OCI-LY3 (cell line): Measurements from ENCODE around the gene XAGE3.
"Not testable (repeated sequence)": the region's sequence is repeated elsewhere in the genome, so short reads cannot be mapped to it uniquely, and the experiment has no call there.

Source experiments
- EZH2phosphoT487 ChIP-seq: fragments of 200-600 bp; shearing (Covaris generic); IDR thresholded peaks from 2 replicates; pipeline ENCODE4 v1.6.1; 2018; ENCODE audit warnings: antibody characterized with exemption, mixed run types, low read depth
- TF ChIP-seq, protein P1 (sequence below): fragments of 200-600, 300-600 bp; sonication (generic); IDR thresholded peaks from 2 replicates; pipeline ENCODE4 v1.5.1; 2014; ENCODE audit warnings: antibody characterized with exemption, low read length, low read depth

GRCh38 chrX:52896438-52896837 lies 28.6 kb upstream of the XAGE3 start:
- TF ChIP-seq, protein P1, sequence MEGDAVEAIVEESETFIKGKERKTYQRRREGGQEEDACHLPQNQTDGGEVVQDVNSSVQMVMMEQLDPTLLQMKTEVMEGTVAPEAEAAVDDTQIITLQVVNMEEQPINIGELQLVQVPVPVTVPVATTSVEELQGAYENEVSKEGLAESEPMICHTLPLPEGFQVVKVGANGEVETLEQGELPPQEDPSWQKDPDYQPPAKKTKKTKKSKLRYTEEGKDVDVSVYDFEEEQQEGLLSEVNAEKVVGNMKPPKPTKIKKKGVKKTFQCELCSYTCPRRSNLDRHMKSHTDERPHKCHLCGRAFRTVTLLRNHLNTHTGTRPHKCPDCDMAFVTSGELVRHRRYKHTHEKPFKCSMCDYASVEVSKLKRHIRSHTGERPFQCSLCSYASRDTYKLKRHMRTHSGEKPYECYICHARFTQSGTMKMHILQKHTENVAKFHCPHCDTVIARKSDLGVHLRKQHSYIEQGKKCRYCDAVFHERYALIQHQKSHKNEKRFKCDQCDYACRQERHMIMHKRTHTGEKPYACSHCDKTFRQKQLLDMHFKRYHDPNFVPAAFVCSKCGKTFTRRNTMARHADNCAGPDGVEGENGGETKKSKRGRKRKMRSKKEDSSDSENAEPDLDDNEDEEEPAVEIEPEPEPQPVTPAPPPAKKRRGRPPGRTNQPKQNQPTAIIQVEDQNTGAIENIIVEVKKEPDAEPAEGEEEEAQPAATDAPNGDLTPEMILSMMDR: not testable (repeated sequence)
- not testable (repeated sequence) for TF ChIP-seq EZH2phosphoT487
